ENCODE measurements around the gene MPND.

MPND gene

DNA sequence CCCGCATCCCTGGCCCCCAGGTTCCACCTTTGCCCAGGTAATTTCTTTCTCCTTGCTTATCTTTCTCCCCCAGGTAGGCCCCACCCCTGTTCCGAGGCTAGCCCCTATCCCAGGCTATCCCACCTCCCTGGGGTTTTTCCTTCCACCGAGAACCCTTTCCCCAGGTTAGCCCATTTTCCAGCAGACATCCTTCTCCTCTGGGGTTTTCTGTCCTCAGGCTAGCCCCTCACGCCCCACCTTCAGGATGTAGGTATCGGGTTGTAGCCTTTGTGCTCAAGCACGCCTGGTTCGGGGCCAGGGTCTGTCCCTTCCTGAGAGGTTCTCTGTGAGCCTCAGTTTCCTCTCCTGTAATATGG lies 38.1 kb upstream of the MPND start:
- CTCF ChIA-PET = no interaction called here
- DNase-seq = no peak
- Mint-ChIP-seq H3K27me3 (peaks cover 3% of the 10 kb centered on the region), H3K27ac (no peak overlapping the region), H3K36me3 (peaks cover 3% of the 10 kb centered on the region), H3K4me1 (peaks cover 44% of the 10 kb centered on the region), H3K9me3 (no peaks in the 10 kb centered on the region), H3K4me3 (peak overlapping the region; percentile 66)

DNA sequence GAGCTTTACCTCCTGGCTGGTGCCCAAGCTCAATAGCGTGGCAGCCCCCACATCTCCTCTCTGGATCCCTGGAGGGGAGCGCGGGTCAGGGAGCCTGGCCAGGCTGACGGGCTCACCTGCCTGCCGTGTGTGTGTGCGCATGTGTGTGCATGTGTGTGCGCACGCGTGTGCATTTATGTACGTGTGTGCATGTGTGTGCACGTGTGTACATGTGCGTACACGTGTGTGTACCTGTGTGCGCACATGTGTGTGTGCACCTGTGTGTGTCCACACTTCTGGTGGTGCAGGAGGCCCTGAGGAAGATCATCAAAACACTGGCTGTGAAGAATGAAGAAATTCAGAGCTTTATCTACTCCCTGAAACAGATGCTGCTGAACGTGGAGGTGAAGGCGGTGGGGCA lies 37.7 kb upstream of the MPND start:
- peaks cover under 1% of the 10 kb centered on the region for H3K36me3 Mint-ChIP-seq
- peaks cover 3% of the 10 kb centered on the region for H3K27me3 Mint-ChIP-seq
- peak overlapping the region; percentile 66 for H3K4me3 Mint-ChIP-seq
- H3K9me3 Mint-ChIP-seq = no peaks in the 10 kb centered on the region
- CTCF ChIA-PET = interaction anchor here (1.3 kb wide), 1 partner anchor 19 kb away, joined by 3 read pairs; no protein-coding TSS in a partner anchor
- no peak overlapping the region for H3K27ac Mint-ChIP-seq
- no peak for DNase-seq
- peaks cover 41% of the 10 kb centered on the region for H3K4me1 Mint-ChIP-seq

DNA sequence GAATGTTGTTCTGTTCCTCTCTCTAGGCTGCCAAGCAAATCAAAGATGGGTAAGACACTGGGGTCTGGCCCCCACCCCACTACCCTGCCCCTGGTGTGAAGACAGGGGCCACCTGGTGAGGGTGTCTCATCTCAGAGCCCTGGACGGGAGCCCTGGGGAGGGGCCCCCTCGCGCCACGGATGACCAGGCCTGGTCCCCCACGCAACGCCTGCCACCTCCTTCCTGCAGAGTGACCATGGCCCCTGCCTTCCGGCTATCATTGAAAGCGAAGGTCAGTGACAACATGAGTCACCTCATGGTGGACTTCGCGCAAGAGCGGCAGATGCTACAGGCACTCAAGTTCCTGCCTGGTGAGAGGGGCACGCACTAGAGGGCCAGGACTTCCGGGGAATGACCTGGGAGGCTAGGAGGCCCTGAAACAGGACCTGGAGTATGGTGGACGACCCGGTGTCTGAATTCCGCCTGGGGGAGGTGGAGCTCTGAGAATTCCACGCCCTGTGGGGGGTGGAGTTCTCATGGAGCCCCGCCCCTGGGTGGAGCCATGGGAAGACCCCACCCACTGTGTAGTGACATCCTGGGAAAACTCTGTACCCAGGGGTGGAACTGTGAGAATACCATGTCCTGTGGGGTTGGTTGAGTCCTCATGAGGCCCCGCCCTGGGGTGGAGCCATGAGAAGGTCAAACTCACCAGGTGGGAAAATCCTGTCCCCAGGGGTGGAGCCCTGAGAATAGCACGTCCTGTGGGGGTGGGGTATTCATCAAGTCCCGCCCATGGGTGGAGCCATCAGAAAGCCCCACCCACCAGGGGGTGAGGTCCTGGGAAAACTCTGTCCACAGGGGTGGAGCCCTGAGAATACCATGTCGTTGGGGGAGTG lies 32.9 kb upstream of the MPND start:
- no peak for DNase-seq
- Mint-ChIP-seq H3K36me3 (peaks cover 2% of the 10 kb centered on the region), H3K27me3 (peaks cover 3% of the 10 kb centered on the region), H3K4me1 (peaks cover 4% of the 10 kb centered on the region), H3K9me3 (no peaks in the 10 kb centered on the region), H3K27ac (no peak overlapping the region), H3K4me3 (no peak overlapping the region)
- CTCF ChIA-PET = no interaction called here

DNA sequence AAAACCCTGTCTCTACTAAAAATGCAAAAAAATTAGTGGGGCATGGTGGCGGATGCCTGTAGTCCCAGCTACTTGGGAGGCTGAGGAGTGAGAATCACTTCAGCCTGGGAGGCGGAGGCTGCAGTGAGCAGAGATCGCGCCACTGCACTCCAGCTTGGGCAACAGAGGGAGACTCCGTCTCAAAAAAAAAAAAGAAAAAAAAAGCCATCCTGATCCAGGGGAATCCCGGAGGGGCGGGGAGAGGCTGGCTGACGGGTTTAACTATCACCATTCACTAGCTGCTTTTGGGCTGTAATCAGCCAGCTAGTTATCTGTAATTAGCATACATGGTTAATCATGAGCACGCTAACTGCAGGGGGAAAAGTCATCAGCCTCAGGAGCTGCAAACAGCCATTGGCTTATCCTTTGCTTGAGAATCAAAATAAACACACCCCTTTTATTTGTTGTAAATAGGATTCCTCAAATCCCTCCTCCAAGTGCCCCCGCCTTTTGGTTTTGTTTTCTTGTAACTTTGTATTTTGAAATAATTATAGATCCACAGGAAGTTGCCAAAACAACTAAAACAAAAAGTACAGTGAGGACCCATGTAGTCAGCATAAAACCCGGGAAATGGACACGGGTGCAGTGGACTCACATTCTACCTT lies 29.4 kb upstream of the MPND start:
- H3K36me3 Mint-ChIP-seq = peaks cover 10% of the 10 kb centered on the region
- no peak overlapping the region for H3K27ac Mint-ChIP-seq
- no peak overlapping the region for H3K4me3 Mint-ChIP-seq
- H3K4me1 Mint-ChIP-seq = no peaks in the 10 kb centered on the region
- peaks cover 5% of the 10 kb centered on the region for H3K9me3 Mint-ChIP-seq
- DNase-seq = no peak
- H3K27me3 Mint-ChIP-seq = no peaks in the 10 kb centered on the region
- CTCF ChIA-PET = no interaction called here

DNA sequence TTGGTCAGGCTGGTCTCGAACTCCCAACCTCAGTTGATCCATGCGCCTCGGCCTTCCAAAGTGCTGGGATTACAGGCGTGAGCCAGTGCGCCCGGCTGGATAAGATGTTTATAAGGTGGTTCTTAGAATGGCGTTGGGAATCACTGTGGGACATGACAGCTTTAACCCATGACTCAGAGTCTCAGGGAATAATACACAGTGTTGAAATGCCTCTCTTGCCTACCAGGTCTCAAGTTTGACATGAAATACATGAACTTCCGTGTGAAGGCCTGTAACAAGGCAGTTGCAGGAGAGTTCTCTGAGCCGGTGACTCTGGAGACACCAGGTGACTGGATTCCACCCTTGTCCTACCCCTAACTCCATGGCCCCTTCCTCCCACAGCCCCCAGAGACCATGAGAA lies 26.4 kb upstream of the MPND start:
- H3K9me3 Mint-ChIP-seq = peaks cover 26% of the 10 kb centered on the region
- H3K4me1 Mint-ChIP-seq = no peaks in the 10 kb centered on the region
- H3K36me3 Mint-ChIP-seq = peaks cover 13% of the 10 kb centered on the region
- H3K27ac Mint-ChIP-seq = no peak overlapping the region
- H3K4me3 Mint-ChIP-seq = no peak overlapping the region
- CTCF ChIA-PET = no interaction called here
- H3K27me3 Mint-ChIP-seq = no peaks in the 10 kb centered on the region
- no peak for DNase-seq

DNA sequence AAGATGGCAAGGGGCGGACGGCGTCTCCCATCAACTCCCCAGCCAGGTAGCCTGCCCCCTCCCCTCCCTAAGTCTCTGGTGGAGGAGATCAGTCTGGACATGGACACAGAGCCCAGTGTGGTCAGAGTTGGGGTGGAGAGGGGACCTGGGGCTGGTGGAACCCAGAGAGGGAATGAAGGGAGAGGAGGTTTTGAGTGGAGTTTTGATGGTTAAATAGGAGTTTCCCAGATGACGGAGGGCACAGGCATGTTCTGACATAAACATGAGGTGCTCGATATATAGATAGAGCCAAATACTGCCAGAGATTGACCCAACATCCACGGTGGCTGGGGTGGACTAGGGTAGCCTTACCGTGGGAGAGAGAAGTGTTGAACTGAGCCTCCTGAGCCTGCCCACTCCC lies 24.9 kb upstream of the MPND start:
- H3K9me3 Mint-ChIP-seq = peaks cover 29% of the 10 kb centered on the region
- H3K4me1 Mint-ChIP-seq = no peaks in the 10 kb centered on the region
- peak overlapping the region; percentile 33 for H3K27ac Mint-ChIP-seq
- peaks cover 13% of the 10 kb centered on the region for H3K36me3 Mint-ChIP-seq
- no peak for DNase-seq
- no peaks in the 10 kb centered on the region for H3K27me3 Mint-ChIP-seq
- CTCF ChIA-PET = no interaction called here
- no peak overlapping the region for H3K4me3 Mint-ChIP-seq

DNA sequence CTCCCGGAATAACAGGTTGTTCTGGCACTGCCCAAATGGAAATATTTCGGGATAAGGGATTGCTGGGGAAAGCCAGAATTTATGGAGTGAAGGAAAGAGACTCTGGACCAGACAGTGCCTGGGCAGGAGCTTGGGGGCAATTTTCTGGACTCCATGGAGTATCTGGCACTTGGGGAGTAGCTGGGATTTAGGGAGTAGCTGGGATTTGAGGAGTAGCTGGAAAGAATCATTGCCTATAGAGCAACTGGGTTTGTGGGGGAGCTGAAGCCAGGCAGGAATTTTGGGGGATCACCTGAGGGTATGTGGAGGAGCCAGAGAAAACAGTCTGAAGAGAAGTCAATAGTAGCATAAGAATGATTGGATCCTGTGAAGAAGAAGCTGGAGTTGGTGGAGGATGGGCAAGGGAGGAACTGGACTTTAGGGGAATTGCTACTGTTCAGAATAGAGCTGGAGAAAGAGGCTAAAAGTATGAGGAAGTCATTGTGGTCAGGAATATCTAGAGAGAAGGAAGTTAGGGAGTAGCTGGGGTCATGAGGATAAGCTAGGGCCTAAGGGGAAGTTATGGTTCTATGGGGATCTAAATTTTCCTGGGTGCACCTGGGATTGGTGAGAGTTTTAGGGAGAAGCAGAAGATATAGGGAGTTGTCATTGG lies 24.2 kb upstream of the MPND start:
- H3K36me3 Mint-ChIP-seq = peaks cover 13% of the 10 kb centered on the region
- no peaks in the 10 kb centered on the region for H3K27me3 Mint-ChIP-seq
- peaks cover 29% of the 10 kb centered on the region for H3K9me3 Mint-ChIP-seq
- H3K27ac Mint-ChIP-seq = no peak overlapping the region
- no peak overlapping the region for H3K4me3 Mint-ChIP-seq
- CTCF ChIA-PET = interaction anchor here (2.8 kb wide), 1 partner anchor 33 kb away, joined by 12 read pairs; no protein-coding TSS in a partner anchor
- no peak for DNase-seq
- H3K4me1 Mint-ChIP-seq = no peaks in the 10 kb centered on the region

DNA sequence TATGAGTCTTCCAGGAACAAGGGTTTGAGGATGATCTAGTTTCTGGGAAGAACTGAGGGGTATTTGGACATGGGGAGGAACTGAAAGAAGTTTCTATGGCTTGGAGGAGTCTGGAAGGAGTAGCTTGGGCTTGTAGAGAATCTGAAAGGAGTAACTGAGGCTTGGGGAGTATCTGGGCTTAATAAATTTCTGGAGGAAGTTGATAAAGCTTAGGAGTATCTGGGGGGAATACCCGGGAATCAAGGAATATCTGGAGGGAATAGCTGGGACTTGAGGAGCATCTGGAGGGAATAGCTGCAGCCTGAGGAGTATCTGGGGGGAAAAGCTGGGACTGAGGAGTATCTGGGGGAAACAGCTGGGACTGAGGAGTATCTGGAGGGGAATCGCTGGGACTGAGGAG lies 22.9 kb upstream of the MPND start:
- DNase-seq = no peak
- Mint-ChIP-seq H3K4me1 (no peaks in the 10 kb centered on the region), H3K9me3 (peaks cover 29% of the 10 kb centered on the region), H3K4me3 (no peak overlapping the region), H3K36me3 (peaks cover 13% of the 10 kb centered on the region), H3K27ac (no peak overlapping the region), H3K27me3 (no peaks in the 10 kb centered on the region)
- CTCF ChIA-PET = interaction anchor here (2.8 kb wide), 1 partner anchor 32 kb away, joined by 12 read pairs; no protein-coding TSS in a partner anchor

DNA sequence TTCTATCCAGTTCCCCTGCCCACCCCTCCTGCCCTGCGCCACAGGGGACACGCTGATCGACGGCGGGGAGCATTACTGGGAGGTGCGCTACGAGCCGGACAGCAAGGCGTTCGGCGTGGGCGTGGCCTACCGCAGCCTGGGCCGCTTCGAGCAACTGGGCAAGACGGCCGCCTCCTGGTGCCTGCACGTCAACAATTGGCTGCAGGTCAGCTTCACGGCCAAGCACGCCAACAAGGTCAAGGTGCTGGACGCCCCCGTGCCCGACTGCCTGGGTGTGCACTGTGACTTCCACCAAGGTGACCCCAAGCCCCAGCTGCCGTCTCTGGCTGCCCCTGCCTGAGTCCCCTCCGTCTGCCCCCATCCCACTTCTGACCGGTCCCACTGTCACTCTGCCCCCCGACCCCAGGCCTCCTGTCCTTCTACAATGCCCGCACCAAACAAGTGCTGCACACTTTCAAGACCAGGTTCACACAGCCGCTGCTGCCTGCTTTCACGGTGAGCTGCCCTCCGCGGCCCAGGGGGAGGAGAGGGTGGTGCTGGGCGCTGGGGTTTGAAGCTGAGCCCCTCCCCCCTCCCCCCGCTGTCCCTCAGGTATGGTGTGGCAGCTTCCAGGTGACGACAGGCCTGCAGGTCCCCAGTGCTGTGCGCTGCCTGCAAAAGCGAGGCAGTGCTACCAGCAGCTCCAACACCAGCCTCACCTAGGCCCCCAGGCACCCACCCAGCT lies 20.3 kb upstream of the MPND start:
- Mint-ChIP-seq H3K4me3 (no peak overlapping the region), H3K27me3 (peaks cover 21% of the 10 kb centered on the region), H3K9me3 (peaks cover 29% of the 10 kb centered on the region), H3K27ac (no peak overlapping the region), H3K4me1 (peaks cover 18% of the 10 kb centered on the region), H3K36me3 (peaks cover 11% of the 10 kb centered on the region)
- DNase-seq = no peak
- CTCF ChIA-PET = interaction anchor here (1.3 to 1.8 kb wide), 3 partner anchors 10 to 55 kb away, joined by 3 to 5 read pairs (median 3); no protein-coding TSS in a partner anchor

DNA sequence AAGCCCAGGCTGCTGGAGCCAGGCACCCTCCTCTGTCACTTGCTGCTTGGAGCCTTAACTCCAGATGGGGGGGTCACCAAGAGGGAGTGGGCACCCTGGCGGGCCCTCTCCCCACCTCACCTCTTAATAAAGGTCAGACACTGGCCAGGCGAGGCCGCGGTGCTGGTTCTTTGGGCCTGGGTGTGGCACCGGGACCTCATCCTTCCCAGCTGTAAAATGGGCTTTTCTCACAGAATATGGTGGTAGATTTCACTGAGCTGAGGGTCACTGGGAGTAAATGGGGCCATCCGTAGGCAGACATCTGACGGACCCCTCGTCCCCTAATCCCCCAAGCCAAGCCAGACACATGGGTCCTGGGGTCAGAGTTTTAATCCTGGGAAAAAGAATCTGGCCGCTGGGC lies 19.7 kb upstream of the MPND start:
- H3K9me3 Mint-ChIP-seq = peaks cover 26% of the 10 kb centered on the region
- H3K27ac Mint-ChIP-seq = no peak overlapping the region
- H3K27me3 Mint-ChIP-seq = peaks cover 27% of the 10 kb centered on the region
- H3K4me3 Mint-ChIP-seq = no peak overlapping the region
- peaks cover 23% of the 10 kb centered on the region for H3K4me1 Mint-ChIP-seq
- CTCF ChIA-PET = no interaction called here
- H3K36me3 Mint-ChIP-seq = peaks cover 6% of the 10 kb centered on the region
- DNase-seq = no peak

DNA sequence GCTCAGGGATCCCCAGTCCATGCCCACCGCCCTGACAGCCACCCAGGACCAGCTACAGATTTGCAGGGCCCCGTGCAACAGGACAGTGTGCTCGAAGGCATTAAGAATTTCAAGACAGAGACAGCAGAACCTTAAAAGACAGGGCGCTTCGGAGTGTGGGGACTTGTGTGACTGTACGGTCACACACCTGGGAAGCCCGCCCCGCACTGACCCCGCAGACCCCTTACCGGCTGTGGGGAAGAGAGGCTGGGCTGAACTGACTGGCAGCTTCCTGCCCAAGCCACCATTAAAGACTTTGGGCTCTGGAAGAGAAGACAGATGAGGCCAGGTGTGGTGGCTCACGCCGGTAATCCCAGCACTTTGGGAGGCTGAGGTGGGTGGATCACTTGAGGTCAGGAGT lies 19.1 kb upstream of the MPND start:
- CTCF ChIA-PET = interaction anchor here (1.2 kb wide), 1 partner anchor 57 kb away, joined by 3 read pairs; no protein-coding TSS in a partner anchor
- Mint-ChIP-seq H3K9me3 (peaks cover 22% of the 10 kb centered on the region), H3K4me1 (peaks cover 28% of the 10 kb centered on the region), H3K27ac (no peak overlapping the region), H3K36me3 (peaks cover 4% of the 10 kb centered on the region), H3K27me3 (peaks cover 27% of the 10 kb centered on the region), H3K4me3 (no peak overlapping the region)
- DNase-seq = no peak

DNA sequence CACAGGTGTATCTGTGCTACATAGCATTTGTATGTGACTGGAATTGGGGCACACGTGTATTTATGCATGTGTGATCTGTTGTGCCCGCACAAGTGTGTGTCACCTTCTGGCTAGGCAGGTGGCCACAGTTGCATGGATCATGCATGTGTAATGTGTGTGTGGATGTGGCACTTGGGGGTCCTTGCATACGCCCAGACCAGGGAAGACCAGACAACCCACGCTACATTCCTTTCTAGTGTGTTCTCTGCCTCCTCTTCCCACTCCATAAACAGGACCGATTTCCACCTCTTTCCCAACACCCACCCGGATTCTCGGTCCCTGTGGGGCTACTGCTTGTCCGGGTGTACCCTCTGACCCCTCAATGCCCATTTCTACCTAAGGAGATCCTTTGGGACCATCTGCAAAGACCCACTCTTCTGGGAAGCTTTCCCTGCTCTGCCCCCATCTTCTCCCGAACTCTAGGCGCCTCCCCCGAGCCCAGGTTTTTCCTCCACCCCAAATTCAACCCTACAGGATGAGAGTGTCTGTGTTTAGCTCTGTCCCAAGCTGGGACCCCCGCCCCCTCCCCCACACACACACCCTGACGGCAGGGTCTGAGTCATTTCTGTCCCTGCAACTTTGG lies 17.0 kb upstream of the MPND start:
- H3K4me1 Mint-ChIP-seq = peaks cover 35% of the 10 kb centered on the region
- H3K9me3 Mint-ChIP-seq = peaks cover 3% of the 10 kb centered on the region
- no peaks in the 10 kb centered on the region for H3K36me3 Mint-ChIP-seq
- no peak overlapping the region for H3K27ac Mint-ChIP-seq
- DNase-seq = no peak
- CTCF ChIA-PET = no interaction called here
- peak overlapping the region; percentile 21 for H3K4me3 Mint-ChIP-seq
- peaks cover 27% of the 10 kb centered on the region for H3K27me3 Mint-ChIP-seq

DNA sequence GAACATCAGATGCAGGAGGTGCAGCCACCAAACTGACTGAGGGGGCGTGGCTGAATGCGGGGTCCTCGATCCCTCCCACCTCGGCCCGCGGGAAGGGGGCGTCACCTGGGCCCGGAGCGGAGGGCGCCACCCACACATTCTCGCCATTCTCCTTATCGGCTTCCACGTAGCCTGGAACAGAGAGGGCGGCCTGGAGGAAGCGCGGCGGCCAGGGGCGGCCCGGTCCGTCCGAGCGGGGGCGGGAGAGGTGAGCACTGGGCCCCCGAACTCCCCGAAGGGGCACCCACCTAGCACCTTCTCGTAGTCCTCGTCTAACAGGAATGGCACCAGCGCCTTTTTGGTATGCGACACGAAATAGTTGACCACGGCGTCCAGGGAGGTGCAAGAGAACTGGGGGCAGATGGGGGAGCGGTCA lies 16.5 kb upstream of the MPND start:
- peaks cover 3% of the 10 kb centered on the region for H3K9me3 Mint-ChIP-seq
- H3K36me3 Mint-ChIP-seq = no peaks in the 10 kb centered on the region
- peaks cover 27% of the 10 kb centered on the region for H3K27me3 Mint-ChIP-seq
- no peak overlapping the region for H3K27ac Mint-ChIP-seq
- H3K4me1 Mint-ChIP-seq = peaks cover 35% of the 10 kb centered on the region
- H3K4me3 Mint-ChIP-seq = peak overlapping the region; percentile 78
- CTCF ChIA-PET = no interaction called here
- peak; percentile 42 for DNase-seq

All from activated naive CD4-positive, alpha-beta T cell treated with anti-CD3 and anti-CD28 coated beads, Interleukin-2, amount 10 ng/mL, durations not matched to agents 7 days and 5 days (primary cell).